ENCODE results near the gene ABCB7.
"Not testable (repeated sequence)": the region's sequence is repeated elsewhere in the genome, so short reads cannot be mapped to it uniquely, and the experiment has no call there.

DNA sequence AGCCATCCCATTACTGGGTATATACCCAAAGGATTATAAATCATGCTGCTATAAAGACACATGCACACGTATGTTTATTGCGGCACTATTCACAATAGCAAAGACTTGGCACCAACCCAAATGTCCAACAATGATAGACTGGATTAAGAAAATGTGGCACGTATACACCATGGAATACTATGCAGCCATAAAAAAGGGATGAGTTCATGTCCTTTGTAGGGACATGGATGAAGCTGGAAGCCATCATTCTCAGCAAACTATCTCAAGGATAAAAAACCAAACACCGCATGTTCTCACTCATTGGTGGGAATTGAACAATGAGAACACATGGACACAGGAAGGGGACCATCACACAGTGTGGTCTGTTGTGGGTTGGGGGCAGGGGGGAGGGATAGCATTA is 111.9 kb downstream of the ABCB7 start:
- TF ChIP-seq, protein P1, sequence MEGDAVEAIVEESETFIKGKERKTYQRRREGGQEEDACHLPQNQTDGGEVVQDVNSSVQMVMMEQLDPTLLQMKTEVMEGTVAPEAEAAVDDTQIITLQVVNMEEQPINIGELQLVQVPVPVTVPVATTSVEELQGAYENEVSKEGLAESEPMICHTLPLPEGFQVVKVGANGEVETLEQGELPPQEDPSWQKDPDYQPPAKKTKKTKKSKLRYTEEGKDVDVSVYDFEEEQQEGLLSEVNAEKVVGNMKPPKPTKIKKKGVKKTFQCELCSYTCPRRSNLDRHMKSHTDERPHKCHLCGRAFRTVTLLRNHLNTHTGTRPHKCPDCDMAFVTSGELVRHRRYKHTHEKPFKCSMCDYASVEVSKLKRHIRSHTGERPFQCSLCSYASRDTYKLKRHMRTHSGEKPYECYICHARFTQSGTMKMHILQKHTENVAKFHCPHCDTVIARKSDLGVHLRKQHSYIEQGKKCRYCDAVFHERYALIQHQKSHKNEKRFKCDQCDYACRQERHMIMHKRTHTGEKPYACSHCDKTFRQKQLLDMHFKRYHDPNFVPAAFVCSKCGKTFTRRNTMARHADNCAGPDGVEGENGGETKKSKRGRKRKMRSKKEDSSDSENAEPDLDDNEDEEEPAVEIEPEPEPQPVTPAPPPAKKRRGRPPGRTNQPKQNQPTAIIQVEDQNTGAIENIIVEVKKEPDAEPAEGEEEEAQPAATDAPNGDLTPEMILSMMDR (IDR thresholded peaks at IDR 0.05; ENCODE audit: low read depth, low read length, missing input control) = not testable (repeated sequence)
- TF ChIP-seq, protein P2, sequence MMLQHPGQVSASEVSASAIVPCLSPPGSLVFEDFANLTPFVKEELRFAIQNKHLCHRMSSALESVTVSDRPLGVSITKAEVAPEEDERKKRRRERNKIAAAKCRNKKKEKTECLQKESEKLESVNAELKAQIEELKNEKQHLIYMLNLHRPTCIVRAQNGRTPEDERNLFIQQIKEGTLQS (IDR thresholded peaks at IDR 0.05) = not testable (repeated sequence)
- TF ChIP-seq EGR1 (IDR thresholded peaks at IDR 0.05; ENCODE audit: low read depth in 2 of 2); RAD21 (IDR thresholded peaks at IDR 0.05); GABPA (IDR thresholded peaks at IDR 0.05 in 1 of 2, conservative IDR thresholded peaks at IDR 0.05 in 1 of 2); TAF1 (conservative IDR thresholded peaks at IDR 0.05); JUND (IDR thresholded peaks at IDR 0.05): not testable (repeated sequence)
- TF ChIP-seq, protein P3, sequence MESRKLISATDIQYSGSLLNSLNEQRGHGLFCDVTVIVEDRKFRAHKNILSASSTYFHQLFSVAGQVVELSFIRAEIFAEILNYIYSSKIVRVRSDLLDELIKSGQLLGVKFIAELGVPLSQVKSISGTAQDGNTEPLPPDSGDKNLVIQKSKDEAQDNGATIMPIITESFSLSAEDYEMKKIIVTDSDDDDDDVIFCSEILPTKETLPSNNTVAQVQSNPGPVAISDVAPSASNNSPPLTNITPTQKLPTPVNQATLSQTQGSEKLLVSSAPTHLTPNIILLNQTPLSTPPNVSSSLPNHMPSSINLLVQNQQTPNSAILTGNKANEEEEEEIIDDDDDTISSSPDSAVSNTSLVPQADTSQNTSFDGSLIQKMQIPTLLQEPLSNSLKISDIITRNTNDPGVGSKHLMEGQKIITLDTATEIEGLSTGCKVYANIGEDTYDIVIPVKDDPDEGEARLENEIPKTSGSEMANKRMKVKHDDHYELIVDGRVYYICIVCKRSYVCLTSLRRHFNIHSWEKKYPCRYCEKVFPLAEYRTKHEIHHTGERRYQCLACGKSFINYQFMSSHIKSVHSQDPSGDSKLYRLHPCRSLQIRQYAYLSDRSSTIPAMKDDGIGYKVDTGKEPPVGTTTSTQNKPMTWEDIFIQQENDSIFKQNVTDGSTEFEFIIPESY (IDR thresholded peaks at IDR 0.05) = not testable (repeated sequence)
- TF ChIP-seq, protein P4, sequence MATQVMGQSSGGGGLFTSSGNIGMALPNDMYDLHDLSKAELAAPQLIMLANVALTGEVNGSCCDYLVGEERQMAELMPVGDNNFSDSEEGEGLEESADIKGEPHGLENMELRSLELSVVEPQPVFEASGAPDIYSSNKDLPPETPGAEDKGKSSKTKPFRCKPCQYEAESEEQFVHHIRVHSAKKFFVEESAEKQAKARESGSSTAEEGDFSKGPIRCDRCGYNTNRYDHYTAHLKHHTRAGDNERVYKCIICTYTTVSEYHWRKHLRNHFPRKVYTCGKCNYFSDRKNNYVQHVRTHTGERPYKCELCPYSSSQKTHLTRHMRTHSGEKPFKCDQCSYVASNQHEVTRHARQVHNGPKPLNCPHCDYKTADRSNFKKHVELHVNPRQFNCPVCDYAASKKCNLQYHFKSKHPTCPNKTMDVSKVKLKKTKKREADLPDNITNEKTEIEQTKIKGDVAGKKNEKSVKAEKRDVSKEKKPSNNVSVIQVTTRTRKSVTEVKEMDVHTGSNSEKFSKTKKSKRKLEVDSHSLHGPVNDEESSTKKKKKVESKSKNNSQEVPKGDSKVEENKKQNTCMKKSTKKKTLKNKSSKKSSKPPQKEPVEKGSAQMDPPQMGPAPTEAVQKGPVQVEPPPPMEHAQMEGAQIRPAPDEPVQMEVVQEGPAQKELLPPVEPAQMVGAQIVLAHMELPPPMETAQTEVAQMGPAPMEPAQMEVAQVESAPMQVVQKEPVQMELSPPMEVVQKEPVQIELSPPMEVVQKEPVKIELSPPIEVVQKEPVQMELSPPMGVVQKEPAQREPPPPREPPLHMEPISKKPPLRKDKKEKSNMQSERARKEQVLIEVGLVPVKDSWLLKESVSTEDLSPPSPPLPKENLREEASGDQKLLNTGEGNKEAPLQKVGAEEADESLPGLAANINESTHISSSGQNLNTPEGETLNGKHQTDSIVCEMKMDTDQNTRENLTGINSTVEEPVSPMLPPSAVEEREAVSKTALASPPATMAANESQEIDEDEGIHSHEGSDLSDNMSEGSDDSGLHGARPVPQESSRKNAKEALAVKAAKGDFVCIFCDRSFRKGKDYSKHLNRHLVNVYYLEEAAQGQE (IDR thresholded peaks at IDR 0.05) = not testable (repeated sequence)

All from liver (tissue), 3 donors.